ENCODE data around the gene CD82.

CD82 gene

DNA sequence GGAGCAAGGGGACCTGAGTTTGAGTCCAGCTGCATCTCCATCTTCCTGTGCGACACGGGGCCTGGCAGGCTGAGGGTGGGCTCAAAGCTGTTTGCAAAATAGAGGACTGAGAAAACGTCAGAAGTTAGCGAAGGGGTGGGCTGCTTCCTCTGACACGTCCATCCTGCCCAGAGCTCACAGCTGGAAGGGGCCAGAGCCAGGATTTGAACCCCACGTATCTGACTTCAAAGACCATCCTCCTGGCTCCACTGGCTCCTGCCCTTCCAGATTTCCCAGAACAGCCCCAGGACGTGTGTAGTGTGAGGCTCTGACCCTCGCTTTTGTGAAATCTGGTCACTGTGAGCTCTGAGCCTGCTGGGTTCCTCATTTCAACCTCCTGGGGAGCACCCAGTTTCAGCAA is 56.3 kb downstream of the CD82 start:
- H3K9ac ChIP-seq (ENCODE audit: low read depth, low read length): no peak overlapping the region
- 0 out of 2 replicates have a peak, but pooled peaks cover 2% of the 10 kb centered on the region for H3K9me3 ChIP-seq (ENCODE audit: insufficient read depth, low read depth, low read length)
- WGBS: 70% methylated on average over 8 of the region's 8 CpGs
- no peaks in the 10 kb centered on the region; the same call in 1 of the 2 replicates for H3K4me1 ChIP-seq (ENCODE audit: insufficient read depth, low read length)
- H3K4me3 ChIP-seq (ENCODE audit: low read length): no peak overlapping the region
- peaks cover 9% of the 10 kb centered on the region for H3K27me3 ChIP-seq (ENCODE audit: insufficient read depth, low read length)
- no peak overlapping the region for H3K27ac ChIP-seq (ENCODE audit: low read depth, low read length)
- H3K36me3 ChIP-seq (ENCODE audit: insufficient read depth, low read length): no peaks in the 10 kb centered on the region

- H3K27ac ChIP-seq (ENCODE audit: low read depth, low read length): no peak overlapping the region
- 88% methylated on average over 4 of the region's 4 CpGs for WGBS
- no peaks in the 10 kb centered on the region; the same call in 1 of the 2 replicates for H3K4me1 ChIP-seq (ENCODE audit: insufficient read depth, low read length)
- H3K4me3 ChIP-seq (ENCODE audit: low read length): no peak overlapping the region
- H3K9me3 ChIP-seq (ENCODE audit: insufficient read depth, low read depth, low read length): 0 out of 2 replicates have a peak, but pooled peaks cover 3% of the 10 kb centered on the region
- no peak overlapping the region for H3K9ac ChIP-seq (ENCODE audit: low read depth, low read length)
- no peaks in the 10 kb centered on the region for H3K36me3 ChIP-seq (ENCODE audit: insufficient read depth, low read length)
- H3K27me3 ChIP-seq (ENCODE audit: insufficient read depth, low read length): peaks cover 9% of the 10 kb centered on the region
These were observed 56.8 kb downstream of the CD82 start for GRCh38 chr11:44622190-44622650.

DNA sequence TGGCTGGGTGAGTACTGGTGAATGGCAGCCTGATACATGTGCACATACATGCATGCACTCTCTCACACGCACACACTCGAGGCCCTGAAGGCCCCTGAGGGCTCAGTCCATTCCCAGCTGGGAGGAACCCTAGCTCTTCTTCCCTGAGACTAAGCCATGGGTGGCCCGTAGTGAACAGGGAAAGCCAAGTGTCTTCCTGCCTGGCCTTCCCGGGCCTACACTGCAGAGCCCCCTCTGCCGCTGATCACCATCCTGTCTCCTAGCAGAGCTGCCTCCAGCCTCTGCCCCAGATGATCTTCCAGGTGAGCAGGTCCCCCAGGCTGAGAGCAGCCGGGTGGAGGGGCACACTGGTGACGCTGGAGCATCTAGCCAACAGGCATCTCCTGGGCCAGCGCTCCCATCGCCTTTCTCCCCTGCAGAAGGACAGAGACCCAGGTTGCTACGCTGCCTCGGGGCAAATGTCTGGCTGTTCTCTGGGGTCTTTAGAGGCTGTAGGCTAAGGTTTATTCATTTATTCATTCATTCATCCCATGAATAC is 57.3 kb downstream of the CD82 start:
- Histone ChIP-seq H3K36me3 (ENCODE audit: insufficient read depth, low read length) (no peaks in the 10 kb centered on the region), H3K9me3 (ENCODE audit: insufficient read depth, low read depth, low read length) (0 out of 2 replicates have a peak, but pooled peaks cover 3% of the 10 kb centered on the region), H3K27me3 (ENCODE audit: insufficient read depth, low read length) (peaks cover 9% of the 10 kb centered on the region), H3K4me3 (ENCODE audit: low read length) (no peak overlapping the region), H3K27ac (ENCODE audit: low read depth, low read length) (no peak overlapping the region), H3K9ac (ENCODE audit: low read depth, low read length) (no peak overlapping the region), H3K4me1 (ENCODE audit: insufficient read depth, low read length) (no peaks in the 10 kb centered on the region; the same call in 1 of the 2 replicates)
- 79% methylated on average over 11 of the region's 11 CpGs for WGBS

GRCh38 chr11:44623341-44623730 is 57.9 kb downstream of the CD82 start:
- Histone ChIP-seq H3K27ac (ENCODE audit: low read depth, low read length) (no peak overlapping the region), H3K4me1 (ENCODE audit: insufficient read depth, low read length) (no peaks in the 10 kb centered on the region; the same call in 1 of the 2 replicates), H3K9ac (ENCODE audit: low read depth, low read length) (no peak overlapping the region), H3K36me3 (ENCODE audit: insufficient read depth, low read length) (no peaks in the 10 kb centered on the region), H3K27me3 (ENCODE audit: insufficient read depth, low read length) (peaks cover 9% of the 10 kb centered on the region), H3K9me3 (ENCODE audit: insufficient read depth, low read depth, low read length) (0 out of 2 replicates have a peak, but pooled peaks cover 3% of the 10 kb centered on the region), H3K4me3 (ENCODE audit: low read length) (no peak overlapping the region)
- 89% methylated on average over 10 of the region's 10 CpGs for WGBS

GRCh38 chr11:44623731-44624491 is 58.4 kb downstream of the CD82 start:
- Histone ChIP-seq H3K27ac (ENCODE audit: low read depth, low read length) (no peak overlapping the region), H3K27me3 (ENCODE audit: insufficient read depth, low read length) (peaks cover 9% of the 10 kb centered on the region), H3K9ac (ENCODE audit: low read depth, low read length) (no peak overlapping the region), H3K9me3 (ENCODE audit: insufficient read depth, low read depth, low read length) (0 out of 2 replicates have a peak, but pooled peaks cover 3% of the 10 kb centered on the region), H3K36me3 (ENCODE audit: insufficient read depth, low read length) (no peaks in the 10 kb centered on the region), H3K4me3 (ENCODE audit: low read length) (no peak overlapping the region), H3K4me1 (ENCODE audit: insufficient read depth, low read length) (no peaks in the 10 kb centered on the region; the same call in 1 of the 2 replicates)
- 84% methylated on average over 8 of the region's 8 CpGs for WGBS

DNA sequence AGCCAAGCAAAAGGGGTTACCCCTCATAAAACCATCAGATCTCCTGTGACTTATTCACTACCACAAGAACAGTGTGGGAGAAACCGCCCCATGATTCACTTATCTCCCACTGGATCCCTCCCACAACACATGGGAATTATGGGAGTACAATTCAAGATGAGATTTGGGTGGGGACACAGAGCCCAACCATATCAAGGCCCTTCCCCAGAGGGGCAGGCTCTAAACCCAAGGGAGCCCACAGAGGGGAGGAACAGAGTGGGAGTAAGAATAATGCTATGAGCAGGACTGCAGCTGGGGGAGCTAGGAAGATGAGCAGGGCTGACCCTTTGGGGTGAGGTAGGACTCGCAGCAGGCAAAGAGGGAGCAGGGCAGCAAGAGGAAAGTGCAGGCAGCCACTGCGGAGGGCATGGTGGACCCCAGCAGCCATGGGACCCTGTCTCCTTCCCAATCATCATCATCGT is 59.3 kb downstream of the CD82 start:
- Histone ChIP-seq H3K27ac (ENCODE audit: low read depth, low read length) (no peak overlapping the region), H3K36me3 (ENCODE audit: insufficient read depth, low read length) (no peaks in the 10 kb centered on the region), H3K9ac (ENCODE audit: low read depth, low read length) (no peak overlapping the region), H3K27me3 (ENCODE audit: insufficient read depth, low read length) (peaks cover 9% of the 10 kb centered on the region), H3K4me1 (ENCODE audit: insufficient read depth, low read length) (no peaks in the 10 kb centered on the region; the same call in 1 of the 2 replicates), H3K4me3 (ENCODE audit: low read length) (no peak overlapping the region), H3K9me3 (ENCODE audit: insufficient read depth, low read depth, low read length) (0 out of 2 replicates have a peak, but pooled peaks cover 3% of the 10 kb centered on the region)
- 84% methylated on average over 4 of the region's 4 CpGs for WGBS

DNA sequence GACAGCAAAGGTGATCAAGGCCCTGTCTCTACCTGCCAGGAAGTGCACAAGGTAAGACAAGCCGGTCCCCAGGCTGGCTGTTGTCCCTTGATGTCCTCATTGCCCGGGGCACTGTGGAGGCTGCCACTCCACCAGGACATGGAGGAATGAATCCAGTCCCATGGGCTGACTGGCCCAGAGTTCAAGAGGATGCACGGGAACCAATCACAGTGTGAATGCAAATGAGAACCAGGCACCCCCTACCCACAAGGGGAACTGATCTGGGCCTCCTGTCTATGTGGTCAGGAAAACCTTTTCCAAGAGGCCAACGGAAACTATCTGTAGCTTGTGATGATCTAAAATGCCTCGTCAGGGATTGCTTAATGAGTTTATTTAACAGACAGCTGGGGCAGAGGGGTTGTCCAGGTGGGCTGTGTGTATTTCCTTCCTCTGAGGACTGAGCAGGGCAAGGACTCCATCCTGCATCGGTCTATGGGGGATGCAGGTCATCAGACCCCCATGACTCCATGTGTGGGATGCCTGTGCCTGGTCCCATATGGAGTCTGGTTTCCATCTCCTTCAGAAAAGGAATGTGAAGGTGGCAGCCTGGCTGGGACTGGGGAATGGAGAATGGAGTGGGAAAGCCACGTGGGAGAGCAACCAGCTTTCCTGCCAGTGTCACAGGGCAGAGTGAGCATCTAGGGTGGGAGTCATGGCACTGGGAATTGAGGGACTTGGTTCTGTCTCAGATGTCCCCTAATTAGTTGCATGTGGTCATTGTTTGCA is 60.5 kb downstream of the CD82 start:
- Histone ChIP-seq H3K27me3 (ENCODE audit: insufficient read depth, low read length) (peaks cover 9% of the 10 kb centered on the region), H3K36me3 (ENCODE audit: insufficient read depth, low read length) (no peaks in the 10 kb centered on the region), H3K27ac (ENCODE audit: low read depth, low read length) (no peak overlapping the region), H3K4me3 (ENCODE audit: low read length) (no peak overlapping the region), H3K9ac (ENCODE audit: low read depth, low read length) (no peak overlapping the region), H3K4me1 (ENCODE audit: insufficient read depth, low read length) (no peaks in the 10 kb centered on the region; the same call in 1 of the 2 replicates), H3K9me3 (ENCODE audit: insufficient read depth, low read depth, low read length) (0 out of 2 replicates have a peak, but pooled peaks cover 3% of the 10 kb centered on the region)
- WGBS: 90% methylated on average over 7 of the region's 7 CpGs

DNA sequence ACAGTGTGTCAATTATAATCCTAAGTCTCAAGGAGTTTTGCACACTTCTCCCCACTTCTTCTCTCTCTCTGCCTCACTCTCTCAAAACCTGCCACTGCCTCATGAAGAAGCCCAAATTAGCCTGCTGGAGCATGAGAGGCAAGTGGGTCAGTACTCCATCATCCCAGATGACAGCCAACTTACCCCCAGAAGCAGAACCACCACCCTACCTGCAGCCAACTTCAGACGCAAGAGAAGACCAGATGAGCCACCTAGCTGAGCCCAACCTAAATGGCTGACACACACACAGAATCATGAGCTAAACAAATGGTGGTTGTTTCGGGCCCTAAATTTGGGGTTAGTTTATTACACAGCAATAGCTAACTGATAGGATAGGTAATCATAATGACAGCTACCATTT is 61.2 kb downstream of the CD82 start:
- no peaks in the 10 kb centered on the region for H3K36me3 ChIP-seq (ENCODE audit: insufficient read depth, low read length)
- H3K27me3 ChIP-seq (ENCODE audit: insufficient read depth, low read length): peaks cover 5% of the 10 kb centered on the region

DNA sequence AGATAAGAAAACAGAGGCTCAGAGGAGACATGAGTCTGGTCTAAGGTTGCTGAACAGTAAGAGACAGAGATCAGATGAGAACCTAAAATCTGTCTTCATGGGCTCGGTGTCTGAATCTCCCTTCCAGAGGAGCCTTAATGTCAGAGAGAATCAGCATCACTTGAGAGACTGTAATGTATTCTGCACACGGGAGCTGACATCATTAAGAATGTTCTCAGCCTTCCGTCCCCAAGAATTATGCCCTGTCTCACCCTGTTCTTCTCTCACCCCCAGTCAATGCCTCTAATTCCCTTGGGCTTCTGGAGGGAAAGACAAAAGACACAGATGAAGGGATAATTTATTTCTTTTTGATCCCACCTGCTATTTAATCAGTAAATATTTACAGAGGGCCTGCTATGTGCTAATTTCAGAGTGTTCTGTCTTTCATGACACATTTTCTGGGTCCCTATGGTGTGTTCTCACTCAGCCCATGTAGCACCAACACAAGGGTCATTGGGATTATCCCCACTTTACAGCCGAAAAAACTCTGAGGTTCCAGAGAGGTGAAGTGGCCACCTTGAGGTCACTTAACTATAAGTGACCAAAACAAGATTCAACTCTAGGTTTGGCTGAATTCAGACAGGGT is 61.8 kb downstream of the CD82 start:
- Histone ChIP-seq H3K4me3 (ENCODE audit: low read length) (no peak overlapping the region), H3K36me3 (ENCODE audit: insufficient read depth, low read length) (no peaks in the 10 kb centered on the region), H3K27me3 (ENCODE audit: insufficient read depth, low read length) (no peaks in the 10 kb centered on the region), H3K4me1 (ENCODE audit: insufficient read depth, low read length) (no peaks in the 10 kb centered on the region), H3K9ac (ENCODE audit: low read depth, low read length) (no peak overlapping the region), H3K9me3 (ENCODE audit: insufficient read depth, low read depth, low read length) (0 out of 2 replicates have a peak, but pooled peaks cover 3% of the 10 kb centered on the region), H3K27ac (ENCODE audit: low read depth, low read length) (no peak overlapping the region)
- 81% methylated on average over 4 of the region's 4 CpGs for WGBS

More for the DNA sequence above, 61.2 kb downstream of the CD82 start:
- Histone ChIP-seq H3K4me1 (ENCODE audit: insufficient read depth, low read length) (no peaks in the 10 kb centered on the region; the same call in 1 of the 2 replicates), H3K9me3 (ENCODE audit: insufficient read depth, low read depth, low read length) (0 out of 2 replicates have a peak, but pooled peaks cover 3% of the 10 kb centered on the region), H3K4me3 (ENCODE audit: low read length) (no peak overlapping the region), H3K9ac (ENCODE audit: low read depth, low read length) (no peak overlapping the region), H3K27ac (ENCODE audit: low read depth, low read length) (no peak overlapping the region)
- WGBS: 100% methylated on average over 2 of the region's 2 CpGs

- H3K4me3 ChIP-seq (ENCODE audit: low read length): no peak overlapping the region
- H3K27ac ChIP-seq (ENCODE audit: low read depth, low read length): no peak overlapping the region
- 0 out of 2 replicates have a peak, but pooled peaks cover 3% of the 10 kb centered on the region for H3K9me3 ChIP-seq (ENCODE audit: insufficient read depth, low read depth, low read length)
- WGBS: 90% methylated on average over 9 of the region's 9 CpGs
- no peaks in the 10 kb centered on the region for H3K4me1 ChIP-seq (ENCODE audit: insufficient read depth, low read length)
- H3K27me3 ChIP-seq (ENCODE audit: insufficient read depth, low read length): no peaks in the 10 kb centered on the region
- H3K36me3 ChIP-seq (ENCODE audit: insufficient read depth, low read length): no peaks in the 10 kb centered on the region
- H3K9ac ChIP-seq (ENCODE audit: low read depth, low read length): no peak overlapping the region
These were observed 62.7 kb downstream of the CD82 start for GRCh38 chr11:44627911-44628729.

All from HUES64 (cell line).